ENCODE results near the gene CHST9. TPM values are rescaled to one million over a fixed set of nuclear protein-coding genes. Genes with fewer than 3 reads are reported as not detected.
"Not testable (repeated sequence)": the region's sequence is repeated elsewhere in the genome, so short reads cannot be mapped to it uniquely, and the experiment has no call there.

CHST9 gene, protein sequence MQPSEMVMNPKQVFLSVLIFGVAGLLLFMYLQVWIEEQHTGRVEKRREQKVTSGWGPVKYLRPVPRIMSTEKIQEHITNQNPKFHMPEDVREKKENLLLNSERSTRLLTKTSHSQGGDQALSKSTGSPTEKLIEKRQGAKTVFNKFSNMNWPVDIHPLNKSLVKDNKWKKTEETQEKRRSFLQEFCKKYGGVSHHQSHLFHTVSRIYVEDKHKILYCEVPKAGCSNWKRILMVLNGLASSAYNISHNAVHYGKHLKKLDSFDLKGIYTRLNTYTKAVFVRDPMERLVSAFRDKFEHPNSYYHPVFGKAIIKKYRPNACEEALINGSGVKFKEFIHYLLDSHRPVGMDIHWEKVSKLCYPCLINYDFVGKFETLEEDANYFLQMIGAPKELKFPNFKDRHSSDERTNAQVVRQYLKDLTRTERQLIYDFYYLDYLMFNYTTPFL
- not detected in 2 replicates for total RNA-seq
- polyA plus RNA-seq (2012) = not detected

- no peak for DNase-seq (ENCODE audit: low read depth)
Measured at GRCh38 chr18:27185025-27185763, at the start of gene CHST9. Gene CHST9 (minus strand): TSS chr18:27185308. CDS start chr18:27142809, 42,499 bp downstream.

- not testable (repeated sequence) for DNase-seq (ENCODE audit: low read depth)
Measured at GRCh38 chr18:27232355-27232754, 47.2 kb upstream of the CHST9 start.

- not testable (repeated sequence) for DNase-seq (ENCODE audit: low read depth)
Measured at GRCh38 chr18:27231671-27232070, 46.6 kb upstream of the CHST9 start.

DNA sequence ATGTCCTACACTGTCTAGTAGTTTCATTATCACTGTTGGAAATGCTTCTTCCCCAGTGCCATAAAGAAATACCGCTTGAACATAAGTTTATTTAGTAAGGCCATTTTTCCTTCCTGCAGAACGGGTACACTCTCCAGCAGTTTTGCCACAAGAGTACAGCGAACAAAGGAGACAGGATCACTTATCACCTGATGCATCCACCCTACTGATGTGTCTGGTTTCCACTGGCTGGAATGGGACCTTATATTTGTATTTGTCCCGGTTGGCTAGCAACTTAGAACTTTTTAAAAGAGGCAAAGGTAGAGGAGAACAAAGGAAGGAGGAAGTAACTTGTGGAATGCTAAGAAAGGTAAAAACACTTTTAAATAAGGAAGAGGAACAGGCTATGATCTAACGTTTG lies 46.1 kb upstream of the CHST9 start:
- DNase-seq (ENCODE audit: low read depth) = not testable (repeated sequence)

GRCh38 chr18:27227721-27228120 lies 42.6 kb upstream of the CHST9 start:
- no peak for DNase-seq (ENCODE audit: low read depth)

- DNase-seq (ENCODE audit: low read depth) = no peak
Measured at GRCh38 chr18:27226556-27227075, 41.5 kb upstream of the CHST9 start.

- no peak for DNase-seq (ENCODE audit: low read depth)
Measured at GRCh38 chr18:27225947-27226481, 40.9 kb upstream of the CHST9 start.

DNA sequence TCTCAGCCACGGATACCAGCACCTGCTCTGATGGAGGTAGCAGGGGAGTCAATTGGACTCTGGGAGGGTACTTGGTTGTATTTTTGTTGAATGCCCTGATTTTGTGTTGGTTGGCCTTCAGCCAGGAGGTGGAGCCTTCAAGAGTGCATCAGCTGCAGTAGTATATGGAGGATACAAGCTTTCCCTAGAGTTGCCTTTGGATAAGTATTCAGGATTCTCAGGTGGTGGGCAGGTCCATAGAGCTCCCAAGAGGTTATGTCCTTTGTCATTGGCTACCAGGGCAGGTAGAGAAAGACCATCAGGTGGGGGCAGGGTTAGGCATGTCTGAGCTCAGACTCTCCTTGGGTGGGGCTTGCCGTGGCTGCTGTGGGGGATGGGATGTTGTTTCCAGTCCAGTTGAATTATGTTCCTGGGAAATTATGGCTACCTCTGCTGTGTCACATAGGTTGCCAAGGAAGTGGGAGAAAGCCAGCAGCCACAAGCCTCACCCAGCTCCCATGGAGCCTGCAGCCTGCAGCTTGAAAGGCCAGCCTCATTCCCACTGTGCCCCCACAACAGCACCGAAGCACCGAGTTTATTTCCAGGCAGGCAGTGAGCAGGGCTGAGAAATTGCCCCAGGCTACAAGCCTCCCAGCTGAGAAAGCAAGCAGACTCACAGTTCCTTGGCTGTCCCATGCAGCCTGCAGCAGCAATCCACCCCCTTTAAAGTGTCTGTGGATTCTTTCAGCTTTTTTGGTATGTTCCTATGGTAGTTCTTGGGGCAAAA lies 38.6 kb upstream of the CHST9 start:
- no peak for DNase-seq (ENCODE audit: low read depth)

- no peak for DNase-seq (ENCODE audit: low read depth)
Measured at GRCh38 chr18:27214831-27215230, 29.7 kb upstream of the CHST9 start.

DNA sequence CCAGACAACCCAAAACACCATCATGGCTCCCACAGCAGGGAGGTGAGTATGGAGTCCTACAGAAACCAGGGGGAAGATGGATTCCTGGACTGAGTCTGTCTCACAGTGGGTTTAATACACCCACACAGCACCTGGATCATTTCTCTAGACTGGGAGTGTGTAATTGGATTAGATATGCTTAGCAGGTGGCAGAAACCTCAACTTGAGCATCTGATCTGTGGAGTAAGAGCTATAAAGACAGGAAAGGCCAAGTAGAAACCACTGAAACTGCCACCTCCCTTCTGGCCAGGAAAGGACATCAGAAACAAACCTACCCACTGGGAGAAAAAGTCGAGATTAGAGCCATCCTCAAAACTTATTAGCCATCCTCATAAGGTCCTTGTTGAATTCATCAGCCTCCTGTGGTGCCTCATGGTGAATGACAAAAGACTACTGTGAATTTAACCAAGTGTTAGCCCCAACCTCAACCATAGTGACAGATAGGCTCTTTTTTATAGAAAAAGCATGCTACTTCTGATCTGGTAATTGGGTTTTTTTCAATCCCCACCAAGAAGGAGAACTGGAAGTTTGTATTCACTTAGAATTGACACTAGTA lies 28.1 kb upstream of the CHST9 start:
- no peak for DNase-seq (ENCODE audit: low read depth)

DNA sequence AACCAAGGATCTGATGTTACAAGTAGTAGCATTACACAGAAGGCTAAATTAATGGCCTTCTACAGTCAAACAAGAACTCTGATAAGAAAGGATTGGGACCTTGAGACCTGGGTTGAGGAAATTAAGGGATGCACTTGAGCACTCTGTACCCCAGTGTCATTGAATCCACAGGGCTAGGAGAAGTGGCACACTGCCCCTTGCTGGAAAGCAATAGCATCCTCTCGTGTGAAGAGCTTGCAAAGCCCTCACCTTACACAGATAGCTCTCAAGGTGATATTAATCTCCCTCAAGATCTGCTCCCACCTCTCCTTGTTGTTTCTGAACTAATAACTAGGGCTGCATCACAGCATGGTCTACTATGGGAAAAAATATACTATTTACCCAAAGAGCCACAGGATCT lies 26.5 kb upstream of the CHST9 start:
- DNase-seq (ENCODE audit: low read depth) = no peak

DNA sequence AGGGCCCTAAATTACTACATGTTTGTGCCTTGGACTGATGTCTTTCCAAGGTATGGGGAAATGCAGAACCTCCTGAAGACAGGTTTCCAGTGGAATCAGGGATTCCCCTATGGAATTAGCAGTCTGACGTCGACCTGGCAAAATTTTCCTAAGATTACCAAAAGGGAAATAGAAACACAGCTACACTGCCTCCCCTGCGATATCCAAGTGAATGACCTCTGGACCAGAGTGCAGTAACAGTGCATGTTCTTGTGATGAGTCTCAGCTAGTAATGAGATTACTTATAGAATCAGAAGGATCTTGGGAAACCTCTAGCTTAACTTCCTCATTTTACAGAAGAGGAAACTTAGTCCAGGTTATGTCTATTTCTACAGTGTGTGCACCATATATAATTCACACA lies 21.3 kb upstream of the CHST9 start:
- DNase-seq (ENCODE audit: low read depth) = no peak

- no peak for DNase-seq (ENCODE audit: low read depth)
Measured at GRCh38 chr18:27202741-27203140, 17.6 kb upstream of the CHST9 start.

- no peak for DNase-seq (ENCODE audit: low read depth)
Measured at GRCh38 chr18:27198036-27198435, 12.9 kb upstream of the CHST9 start.

DNA sequence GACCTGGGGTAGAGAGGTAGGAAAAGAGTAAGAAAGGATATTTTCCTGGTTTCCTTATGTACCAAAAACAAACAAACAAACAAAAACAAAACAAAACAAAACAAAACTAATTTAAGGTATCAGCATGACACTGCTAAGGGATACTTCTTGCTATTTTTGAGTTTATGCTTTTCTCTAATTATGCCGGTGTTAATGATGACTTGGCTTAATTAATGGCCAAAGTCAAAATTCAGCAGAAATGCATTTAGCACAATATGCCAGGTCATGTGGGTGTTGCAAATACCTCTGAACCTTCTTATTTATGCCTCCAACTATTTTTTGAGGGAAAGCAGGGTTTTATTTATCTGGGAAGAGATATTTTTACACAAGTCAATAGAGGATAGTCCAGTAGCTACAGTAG lies 3.2 kb upstream of the CHST9 start:
- DNase-seq (ENCODE audit: low read depth) = no peak

- no peak for DNase-seq (ENCODE audit: low read depth)
Measured at GRCh38 chr18:27185897-27186296, 789 bp upstream of the CHST9 start.

GRCh38 chr18:27184115-27185024 lies 738 bp downstream of the CHST9 start:
- DNase-seq (ENCODE audit: low read depth) = no peak

- no peak for DNase-seq (ENCODE audit: low read depth)
Measured at GRCh38 chr18:27181726-27182125, 3.4 kb downstream of the CHST9 start.

- DNase-seq (ENCODE audit: low read depth) = no peak
Measured at GRCh38 chr18:27178424-27178823, 6.7 kb downstream of the CHST9 start.

DNA sequence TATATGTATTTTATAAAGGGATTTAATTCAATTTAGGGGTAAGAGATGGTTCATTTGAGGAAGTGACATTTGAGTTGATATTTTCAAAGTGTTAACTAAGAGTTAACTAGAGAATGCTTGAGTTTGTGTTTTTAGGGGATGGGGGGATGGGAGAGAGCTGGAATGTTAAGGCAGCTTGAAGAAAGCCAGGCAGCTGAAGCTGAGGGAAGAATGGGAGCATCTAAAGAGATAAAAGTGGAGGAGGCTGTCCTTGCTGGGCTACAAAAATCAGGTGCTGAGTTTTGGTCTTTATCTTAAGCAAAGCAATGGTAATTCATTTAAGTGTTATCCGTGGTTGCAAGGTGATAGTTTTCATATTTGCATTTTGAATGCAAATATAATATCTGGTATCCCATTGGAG lies 9.2 kb downstream of the CHST9 start:
- DNase-seq (ENCODE audit: low read depth) = no peak

Measured in myocyte (in vitro differentiated cells).